Fibroblast of gingiva (primary cell): ENCODE results near the gene SELENOV.

ENCODE experiments used
- DNase-seq: peaks from one replicate; pipeline ENCODE4 v3.0.0-alpha.2; 2011; ENCODE audit warnings: low read depth

Gene SELENOV

DNA sequence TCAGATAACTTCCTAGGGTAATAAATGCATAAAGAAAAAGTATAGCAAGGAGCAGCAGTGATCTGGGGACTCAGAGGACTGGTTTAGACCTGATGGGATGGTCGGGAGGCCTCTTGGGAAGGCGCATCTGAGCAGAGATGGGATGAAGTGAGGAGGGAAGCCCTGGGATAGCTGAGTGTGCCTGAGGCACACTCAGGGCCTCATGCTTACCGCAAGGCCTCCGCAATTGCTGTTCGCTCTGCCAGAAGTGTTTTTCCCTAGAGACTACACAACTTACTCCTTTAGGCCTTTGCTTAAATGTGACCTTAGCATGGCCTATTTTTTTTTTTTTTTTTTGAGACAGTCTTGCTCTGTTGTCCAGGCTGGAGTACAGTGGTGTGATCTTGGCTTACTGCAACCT is 20.3 kb upstream of the SELENOV start:
- no peak for DNase-seq

DNA sequence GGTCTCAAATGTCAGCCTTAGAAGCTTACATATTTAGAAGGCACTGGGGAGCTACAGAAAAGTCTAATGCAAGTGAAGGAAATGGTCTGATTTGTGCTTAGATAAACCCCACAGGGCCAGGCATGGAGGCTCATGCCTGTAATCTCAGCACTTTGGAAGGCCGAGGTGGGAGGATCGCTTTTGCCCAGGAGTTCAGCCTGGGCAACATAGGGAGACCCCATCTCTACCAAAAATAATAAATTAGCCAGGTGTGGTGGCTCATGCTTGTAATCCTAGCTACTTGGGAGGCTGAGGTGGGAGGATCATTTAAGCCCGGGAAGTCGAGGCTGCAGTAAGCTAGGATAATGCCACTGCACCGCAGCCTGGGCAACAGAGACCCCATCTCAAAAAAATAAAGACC is 18.9 kb upstream of the SELENOV start:
- DNase-seq = no peak

DNA sequence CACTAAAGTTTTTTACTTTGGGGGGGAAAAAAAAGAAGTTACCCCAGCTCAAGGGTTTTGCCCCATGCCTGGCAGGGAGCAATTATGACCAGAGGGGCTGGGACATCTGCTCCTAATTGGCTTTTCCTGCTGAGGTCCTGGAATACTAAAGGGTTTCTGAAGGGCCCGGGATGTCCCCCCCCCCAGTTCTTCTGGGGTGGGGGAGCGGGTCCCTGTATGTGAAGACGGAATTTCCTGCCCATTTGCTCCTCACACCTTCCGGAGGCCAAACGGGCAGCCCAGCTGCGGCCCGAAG is 17.3 kb upstream of the SELENOV start:
- no peak for DNase-seq

DNA sequence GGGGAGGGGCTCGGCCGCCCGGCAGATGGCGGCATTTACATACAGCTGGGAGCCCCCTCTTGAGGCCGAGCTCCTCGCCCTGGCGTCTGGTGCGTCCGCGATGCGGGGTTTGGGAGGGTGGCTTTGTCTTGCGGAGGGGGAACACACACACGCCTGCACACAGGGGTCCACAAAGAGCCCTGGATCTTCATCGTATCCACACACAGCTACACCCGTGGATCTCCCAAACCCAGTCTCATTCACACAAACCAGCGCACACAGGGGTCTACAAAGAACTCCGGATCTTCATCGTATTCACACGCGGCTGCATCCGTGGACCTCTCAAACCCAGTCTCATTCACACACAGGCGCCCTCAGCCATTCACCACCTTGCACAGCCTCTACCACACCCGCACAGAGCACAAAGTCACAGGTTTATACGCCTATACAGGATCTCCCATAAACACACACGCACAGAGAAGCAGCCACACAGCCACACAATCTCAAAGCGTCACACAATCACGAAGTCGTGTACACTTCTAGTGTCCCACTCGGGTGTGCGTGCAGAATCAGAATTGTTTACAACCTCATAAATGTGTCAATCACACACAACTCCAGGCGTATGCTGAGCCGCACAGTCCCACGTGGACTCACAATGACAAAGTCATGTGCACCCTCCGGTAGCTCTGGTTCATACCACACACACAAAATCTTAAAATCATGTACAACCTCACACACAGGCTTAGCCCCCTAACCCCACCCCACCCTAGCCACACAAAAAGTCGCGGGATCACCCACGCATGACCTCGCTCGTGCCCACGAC is 16.7 kb upstream of the SELENOV start:
- no peak for DNase-seq

DNA sequence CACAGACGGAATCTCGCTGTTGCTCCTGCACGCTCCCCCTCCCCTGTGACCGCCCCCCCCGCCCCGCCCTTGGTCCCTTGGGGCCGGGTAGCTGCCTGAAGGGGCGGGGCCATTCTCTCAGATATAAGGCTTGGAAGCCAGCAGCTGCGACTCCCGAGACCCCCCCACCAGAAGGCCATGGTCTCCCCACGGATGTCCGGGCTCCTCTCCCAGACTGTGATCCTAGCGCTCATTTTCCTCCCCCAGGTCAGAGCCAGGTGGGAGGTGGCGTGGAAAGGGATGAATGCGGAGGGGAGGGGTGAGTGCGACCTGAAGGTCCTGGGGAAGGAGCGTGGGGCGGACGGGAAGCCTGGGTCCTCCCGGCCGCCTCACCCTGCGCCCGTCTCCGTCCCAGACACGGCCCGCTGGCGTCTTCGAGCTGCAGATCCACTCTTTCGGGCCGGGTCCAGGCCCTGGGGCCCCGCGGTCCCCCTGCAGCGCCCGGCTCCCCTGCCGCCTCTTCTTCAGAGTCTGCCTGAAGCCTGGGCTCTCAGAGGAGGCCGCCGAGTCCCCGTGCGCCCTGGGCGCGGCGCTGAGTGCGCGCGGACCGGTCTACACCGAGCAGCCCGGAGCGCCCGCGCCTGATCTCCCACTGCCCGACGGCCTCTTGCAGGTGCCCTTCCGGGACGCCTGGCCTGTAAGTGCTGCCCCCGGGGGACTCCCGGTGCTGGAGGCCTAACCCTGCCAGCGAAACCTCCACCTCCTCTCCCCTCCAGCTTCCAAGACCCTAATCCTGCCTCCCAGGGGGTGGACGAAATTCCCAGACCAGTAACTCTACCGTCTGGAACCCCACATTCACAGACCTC is 15.9 kb upstream of the SELENOV start, which contains the start of gene DLL3:
Gene DLL3 (plus strand): TSS at position 150 of the 845 bp plus-strand sequence. CDS start 28 bp downstream, at position 178.
- no peak for DNase-seq

DNA sequence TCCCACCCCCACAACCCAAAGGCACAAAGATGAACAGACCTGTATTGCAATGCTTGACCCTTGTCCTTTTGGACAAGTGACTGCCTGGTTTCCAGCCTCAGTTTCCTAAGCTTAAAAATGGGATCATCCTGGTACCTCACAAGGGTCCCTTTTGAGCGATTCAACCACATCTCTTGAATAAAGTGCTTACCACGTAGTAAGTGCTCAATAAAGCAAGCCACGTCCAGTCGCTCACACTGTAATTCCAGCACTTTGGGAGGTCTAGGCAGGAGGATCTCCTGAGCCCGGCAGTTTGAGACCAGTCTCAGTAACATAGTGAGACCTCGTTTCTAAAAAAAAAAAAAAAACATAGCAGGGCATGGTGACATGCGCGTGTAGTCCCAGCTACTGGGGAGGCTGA is 15.0 kb upstream of the SELENOV start:
- no peak for DNase-seq

DNA sequence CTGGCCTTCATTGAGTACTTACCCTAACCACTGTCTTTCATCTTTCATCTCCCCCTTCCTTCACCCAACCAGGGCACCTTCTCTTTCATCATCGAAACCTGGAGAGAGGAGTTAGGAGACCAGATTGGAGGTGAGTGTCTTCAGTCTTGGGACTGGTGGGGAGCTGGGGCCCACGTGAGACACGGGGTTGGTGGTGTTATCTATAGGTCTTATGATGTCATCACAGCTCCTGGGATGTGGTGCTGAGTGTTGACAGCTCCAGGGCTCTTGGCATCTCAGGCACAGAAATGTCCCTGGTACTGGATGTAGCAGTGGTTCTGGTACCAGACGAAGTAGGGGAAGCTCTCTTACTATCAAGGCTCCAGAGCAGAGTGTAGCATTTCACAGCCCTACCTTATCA is 14.4 kb upstream of the SELENOV start:
- DNase-seq = no peak

DNA sequence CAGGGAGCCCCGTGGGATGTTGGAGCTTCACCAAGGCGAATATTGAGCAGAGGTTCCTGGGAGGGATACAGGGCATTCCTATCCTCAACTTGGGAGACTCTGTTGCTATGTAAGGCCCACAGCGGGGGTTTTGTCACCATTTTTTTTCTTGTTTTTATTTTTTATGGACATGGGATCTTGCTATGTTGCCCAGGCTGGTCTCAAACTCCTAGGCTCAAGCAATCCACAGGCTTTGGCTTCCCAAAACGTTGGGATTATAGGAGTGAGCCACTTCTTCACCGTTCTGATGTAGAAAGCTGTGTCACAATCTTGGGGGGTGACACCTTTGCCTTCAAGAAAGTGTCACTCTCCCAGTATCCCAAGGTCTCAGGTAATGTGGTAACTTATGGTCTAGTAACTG is 13.6 kb upstream of the SELENOV start:
- DNase-seq = no peak

DNA sequence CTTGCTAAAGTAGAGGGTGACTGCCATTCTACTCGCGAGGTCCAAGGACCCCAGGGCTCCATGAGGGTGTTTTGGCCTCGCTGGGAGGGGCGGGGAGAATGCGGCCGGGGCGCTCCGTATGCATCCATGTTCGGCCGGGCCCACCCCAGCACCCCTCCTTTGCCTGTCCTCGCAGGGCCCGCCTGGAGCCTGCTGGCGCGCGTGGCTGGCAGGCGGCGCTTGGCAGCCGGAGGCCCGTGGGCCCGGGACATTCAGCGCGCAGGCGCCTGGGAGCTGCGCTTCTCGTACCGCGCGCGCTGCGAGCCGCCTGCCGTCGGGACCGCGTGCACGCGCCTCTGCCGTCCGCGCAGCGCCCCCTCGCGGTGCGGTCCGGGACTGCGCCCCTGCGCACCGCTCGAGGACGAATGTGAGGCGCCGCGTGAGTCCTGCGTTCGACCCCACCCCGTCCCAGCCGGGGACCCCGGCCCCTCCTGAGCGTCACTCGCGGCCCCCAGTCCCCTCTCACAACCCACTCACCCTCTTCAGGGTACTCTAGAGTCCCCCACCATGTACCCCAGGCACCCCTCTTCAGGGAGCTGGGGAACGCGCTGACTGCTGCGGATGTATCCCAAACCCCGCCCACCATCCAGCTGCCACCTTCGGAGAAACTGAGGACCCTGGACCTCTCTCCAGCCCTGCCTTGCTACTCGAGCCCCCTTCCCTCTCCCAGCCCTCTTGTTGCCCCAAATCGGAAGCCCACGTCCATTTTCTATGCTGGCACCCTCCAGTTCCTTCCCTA is 12.1 kb upstream of the SELENOV start:
- peak; percentile 52 for DNase-seq

DNA sequence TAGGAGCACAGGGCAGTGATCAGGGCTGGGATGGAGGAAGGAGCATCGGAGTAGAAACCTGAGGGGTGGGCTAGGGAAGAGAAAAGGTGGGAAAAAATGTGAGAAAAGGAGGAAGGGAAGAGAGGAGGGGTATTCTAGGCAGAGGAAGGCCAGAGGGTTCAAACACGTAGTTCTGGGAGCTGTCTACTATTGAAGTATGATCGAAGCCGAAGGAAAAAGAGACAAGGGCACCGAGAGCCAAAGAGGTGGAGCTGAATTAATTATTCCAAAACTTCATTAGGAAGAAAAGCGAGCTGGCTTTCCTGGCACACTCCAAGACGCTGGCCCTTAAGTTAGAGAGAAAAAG is 8.4 kb upstream of the SELENOV start:
- no peak for DNase-seq

DNA sequence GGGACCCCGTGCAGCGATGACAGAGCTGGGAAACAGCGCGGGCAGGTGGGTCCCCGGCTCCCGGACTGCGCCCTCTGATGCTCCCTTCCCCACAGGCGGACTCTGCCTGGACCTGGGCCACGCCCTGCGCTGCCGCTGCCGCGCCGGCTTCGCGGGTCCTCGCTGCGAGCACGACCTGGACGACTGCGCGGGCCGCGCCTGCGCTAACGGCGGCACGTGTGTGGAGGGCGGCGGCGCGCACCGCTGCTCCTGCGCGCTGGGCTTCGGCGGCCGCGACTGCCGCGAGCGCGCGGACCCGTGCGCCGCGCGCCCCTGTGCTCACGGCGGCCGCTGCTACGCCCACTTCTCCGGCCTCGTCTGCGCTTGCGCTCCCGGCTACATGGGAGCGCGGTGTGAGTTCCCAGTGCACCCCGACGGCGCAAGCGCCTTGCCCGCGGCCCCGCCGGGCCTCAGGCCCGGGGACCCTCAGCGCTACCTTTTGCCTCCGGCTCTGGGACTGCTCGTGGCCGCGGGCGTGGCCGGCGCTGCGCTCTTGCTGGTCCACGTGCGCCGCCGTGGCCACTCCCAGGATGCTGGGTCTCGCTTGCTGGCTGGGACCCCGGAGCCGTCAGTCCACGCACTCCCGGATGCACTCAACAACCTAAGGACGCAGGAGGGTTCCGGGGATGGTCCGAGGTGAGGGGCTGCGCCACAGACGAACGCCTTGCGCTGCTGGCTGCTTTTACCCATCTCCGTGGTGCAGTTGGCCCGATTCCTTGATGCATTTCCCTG is 7.8 kb upstream of the SELENOV start:
- peak; percentile 36 for DNase-seq

DNA sequence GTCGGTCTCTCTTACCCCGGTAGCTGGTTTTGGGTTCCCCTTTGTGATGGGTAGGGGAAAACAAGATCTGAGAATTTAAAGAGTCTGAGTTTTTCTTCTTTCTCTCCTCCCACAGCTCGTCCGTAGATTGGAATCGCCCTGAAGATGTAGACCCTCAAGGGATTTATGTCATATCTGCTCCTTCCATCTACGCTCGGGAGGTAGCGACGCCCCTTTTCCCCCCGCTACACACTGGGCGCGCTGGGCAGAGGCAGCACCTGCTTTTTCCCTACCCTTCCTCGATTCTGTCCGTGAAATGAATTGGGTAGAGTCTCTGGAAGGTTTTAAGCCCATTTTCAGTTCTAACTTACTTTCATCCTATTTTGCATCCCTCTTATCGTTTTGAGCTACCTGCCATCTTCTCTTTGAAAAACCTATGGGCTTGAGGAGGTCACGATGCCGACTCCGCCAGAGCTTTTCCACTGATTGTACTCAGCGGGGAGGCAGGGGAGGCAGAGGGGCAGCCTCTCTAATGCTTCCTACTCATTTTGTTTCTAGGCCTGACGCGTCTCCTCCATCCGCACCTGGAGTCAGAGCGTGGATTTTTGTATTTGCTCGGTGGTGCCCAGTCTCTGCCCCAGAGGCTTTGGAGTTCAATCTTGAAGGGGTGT is 7.1 kb upstream of the SELENOV start:
- no peak for DNase-seq

DNA sequence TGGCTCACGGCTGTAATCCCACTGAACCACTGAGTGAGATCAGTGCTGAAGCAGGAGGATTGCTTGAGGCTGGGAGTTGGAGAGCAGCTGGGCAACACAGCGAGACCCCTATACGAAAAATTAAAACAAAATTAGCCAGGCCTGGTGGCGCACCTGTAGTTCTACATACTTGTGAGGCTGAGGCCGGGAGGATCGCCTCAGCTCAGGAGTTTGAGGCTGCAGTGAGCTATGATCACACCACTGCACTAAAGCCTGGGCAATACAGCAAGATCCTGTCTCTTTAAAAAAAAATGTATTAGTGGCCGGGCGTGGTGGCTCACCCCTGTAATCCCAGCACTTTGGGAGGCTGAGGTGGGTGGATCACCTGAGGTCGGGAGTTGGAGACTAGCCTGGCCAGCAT is 6.3 kb upstream of the SELENOV start:
- DNase-seq = no peak

DNA sequence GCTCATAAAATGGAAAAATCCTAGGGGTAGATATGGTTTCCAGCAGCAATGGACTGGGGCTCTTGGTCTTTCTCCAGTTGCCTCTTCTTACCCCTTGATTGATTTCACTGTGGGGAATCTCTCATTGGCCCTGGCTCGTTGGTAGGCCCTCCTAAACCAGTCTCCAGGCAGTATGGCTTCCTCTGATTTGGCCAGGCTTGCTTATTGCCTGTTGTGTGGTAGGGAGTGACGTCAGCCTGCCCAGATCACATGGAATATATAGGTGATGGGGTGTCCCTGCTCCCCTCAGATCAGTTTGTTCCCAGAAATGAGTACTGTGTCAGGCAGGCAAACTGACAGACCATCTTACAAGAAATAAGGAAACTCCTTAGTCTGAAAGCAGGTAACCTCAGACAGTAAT is 5.7 kb upstream of the SELENOV start:
- DNase-seq = no peak

DNA sequence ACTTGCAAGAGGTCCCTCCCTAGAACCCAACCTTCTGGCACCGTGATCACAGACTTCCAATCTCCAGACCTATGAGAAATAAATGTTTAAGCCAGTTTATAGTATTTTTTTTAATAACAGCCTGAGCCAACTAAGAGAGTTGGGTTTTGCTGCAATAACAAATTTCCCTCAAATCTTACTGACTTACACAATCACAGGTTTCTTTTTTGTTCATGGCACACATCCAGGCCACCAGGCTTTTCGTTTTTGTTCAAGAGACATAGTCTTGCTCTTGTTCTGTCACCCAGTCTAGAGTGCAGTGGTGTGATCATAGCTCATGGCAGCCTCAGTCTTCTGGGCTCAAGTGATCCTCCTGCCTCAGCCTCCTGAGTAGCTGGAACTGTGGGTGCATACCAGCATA is 2.0 kb upstream of the SELENOV start:
- no peak for DNase-seq

DNA sequence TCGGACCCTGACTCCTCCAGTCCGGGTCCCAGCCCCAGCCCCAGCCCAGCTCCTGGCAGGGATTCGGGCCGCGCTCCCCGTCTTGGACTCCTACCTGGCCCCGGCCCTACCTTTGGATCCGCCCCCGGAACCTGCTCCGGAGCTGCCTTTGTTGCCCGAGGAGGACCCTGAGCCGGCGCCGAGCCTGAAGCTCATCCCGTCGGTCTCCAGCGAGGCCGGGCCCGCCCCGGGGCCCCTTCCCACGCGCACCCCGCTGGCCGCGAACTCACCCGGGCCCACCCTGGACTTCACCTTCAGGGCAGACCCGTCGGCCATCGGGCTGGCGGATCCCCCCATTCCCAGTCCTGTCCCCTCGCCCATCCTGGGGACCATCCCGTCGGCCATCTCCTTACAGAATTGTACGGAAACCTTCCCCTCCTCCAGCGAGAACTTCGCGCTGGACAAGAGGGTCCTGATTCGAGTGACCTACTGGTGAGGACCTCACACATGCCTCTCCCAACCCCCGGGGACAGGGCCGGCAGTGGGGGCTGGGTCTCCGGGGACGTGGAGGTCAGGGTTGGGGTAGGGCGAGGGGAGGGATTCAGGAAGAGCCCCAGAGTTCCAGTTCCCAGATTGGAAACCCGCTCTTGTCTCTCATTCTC is 732 bp downstream of the SELENOV start:
- DNase-seq = no peak

DNA sequence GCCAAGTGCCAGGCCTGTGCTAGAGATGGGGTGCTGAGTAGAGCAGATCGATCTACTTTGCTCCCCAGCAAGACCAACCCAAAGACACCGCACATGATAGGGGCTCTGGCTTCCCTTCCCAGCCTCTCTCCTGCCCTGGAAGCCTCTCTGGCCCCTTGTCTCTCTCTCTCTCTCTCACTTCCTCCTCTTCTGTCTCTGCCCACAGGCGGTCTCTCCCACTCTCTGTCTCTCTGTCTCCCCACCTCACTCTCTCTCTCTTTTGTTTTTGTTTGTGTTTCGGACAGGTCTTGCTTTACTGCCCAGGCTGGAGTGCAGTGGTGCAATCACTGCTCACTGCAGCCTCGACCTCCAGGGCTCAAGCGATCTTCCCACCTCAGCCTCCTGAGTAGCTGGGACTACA is 1.3 kb downstream of the SELENOV start:
- DNase-seq = no peak

DNA sequence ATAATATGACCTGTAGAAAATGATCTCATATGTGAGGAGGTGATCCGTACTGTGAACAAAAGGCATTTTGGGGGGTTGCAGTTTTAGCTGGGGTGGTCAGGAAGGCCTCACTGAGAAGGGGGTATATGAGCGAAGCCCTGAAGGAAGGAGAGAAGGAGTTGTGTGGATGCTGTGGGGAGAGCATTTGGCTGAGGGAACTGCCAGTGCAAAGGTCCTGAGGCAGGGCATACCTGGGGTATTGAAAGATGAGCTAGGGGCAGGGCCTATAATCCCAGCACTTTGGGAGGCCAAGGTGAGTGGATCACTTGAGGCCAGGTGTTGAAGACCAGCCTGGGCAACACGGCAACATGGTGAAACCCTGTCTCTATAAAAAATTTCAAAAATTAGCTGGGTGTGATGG is 2.5 kb downstream of the SELENOV start:
- no peak for DNase-seq

DNA sequence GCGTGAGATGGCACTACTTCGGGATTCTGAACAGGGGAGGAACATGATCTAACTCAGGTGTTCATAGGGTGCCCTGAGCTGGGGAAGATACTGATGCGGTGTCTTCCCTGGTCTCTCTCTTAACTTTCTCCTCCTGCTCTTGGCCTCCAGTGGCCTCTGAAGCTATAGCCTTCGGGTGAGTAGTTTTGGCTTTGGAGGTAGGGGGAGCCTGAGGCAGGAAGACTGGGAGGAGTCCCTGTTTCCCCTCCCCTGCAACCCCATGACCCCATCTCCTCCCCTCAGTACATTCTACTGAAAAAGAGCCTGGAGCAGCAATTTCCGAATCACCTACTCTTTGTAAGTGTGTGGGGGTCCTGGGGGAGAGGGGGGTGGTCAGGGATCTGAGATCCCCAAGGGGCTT is 3.5 kb downstream of the SELENOV start:
- DNase-seq = no peak

DNA sequence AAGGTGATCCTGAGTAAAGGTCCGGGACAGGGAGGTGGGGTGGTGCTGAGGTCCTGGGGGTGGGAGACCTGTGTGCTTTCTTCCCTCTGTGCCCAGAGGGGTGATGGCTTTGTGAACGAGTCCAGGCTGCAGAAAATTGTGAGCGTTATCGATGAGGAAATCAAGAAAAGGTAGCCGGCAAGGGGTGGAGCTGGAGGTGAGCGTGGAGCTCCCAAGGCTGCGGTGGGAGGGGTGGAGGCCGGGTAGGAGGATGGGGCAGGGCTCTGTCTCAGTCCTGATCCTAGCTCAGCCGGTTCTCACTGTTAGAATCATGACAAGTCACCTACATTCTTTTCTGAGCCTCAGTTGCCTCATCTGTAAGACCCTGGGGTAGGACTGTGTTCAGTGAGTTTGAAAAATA is 4.0 kb downstream of the SELENOV start:
- DNase-seq = no peak
